HEK293 (cell line): ENCODE measurements around the gene NFKBIL1.

Experiments
- CTCF ChIA-PET: fragments of 350-600 bp; formaldehyde crosslinking; extraction: SDS; loops from one replicate; lab custom pipeline; 2021; ENCODE audit warnings: antibody characterized with exemption; lab: Yijun Ruan, JAX
- POLR2A ChIA-PET: fragments of 300-600 bp; formaldehyde crosslinking; extraction: SDS; loops from one replicate; lab custom pipeline; 2020; ENCODE audit warnings: antibody characterized with exemption, inconsistent platforms; lab: Yijun Ruan, JAX
- H3K27ac ChIP-seq: fragments of 200-500 bp; sonication (Bioruptor generic); 2 replicates; pipeline ENCODE4 v1.5.1; 2014; ENCODE audit warnings: low read depth, low read length, control low read depth, inconsistent platforms; ENCODE audit errors: extremely low read depth
- H3K36me3 ChIP-seq, 2 experiments: fragments of 200-500 bp in 1 of 2; sonication (Bioruptor generic) in 1 of 2; 1 replicate in 1 of 2; 2 replicates in 1 of 2; pipeline ENCODE4 v1.5.1; 2014 to 2017; ENCODE audit warnings: inconsistent platforms in 2 of 2, low read length in 2 of 2; ENCODE audit not compliant: control insufficient read depth in 2 of 2, insufficient read depth in 1 of 2
- H3K4me1 ChIP-seq: fragments of 200-500 bp; sonication (Bioruptor generic); 2 replicates; pipeline ENCODE4 v1.5.1; 2014; ENCODE audit warnings: mild to moderate bottlenecking, low read length, inconsistent platforms; ENCODE audit not compliant: control insufficient read depth, insufficient read depth
- H3K4me3 ChIP-seq: 2 replicates; pipeline ENCODE4 v1.5.1; 2011; ENCODE audit warnings: low read depth, mild to moderate bottlenecking, control low read depth, low read length, moderate library complexity
- H3K9me3 ChIP-seq: fragments of 200-500 bp; sonication (Bioruptor generic); 2 replicates; pipeline ENCODE4 v1.5.1; 2014; ENCODE audit warnings: low read depth, low read length, inconsistent platforms; ENCODE audit not compliant: control insufficient read depth, insufficient read depth
- GLIS1 ChIP-seq: fragments of 450-650 bp; formaldehyde crosslinking; IDR thresholded peaks from 2 replicates; pipeline ENCODE4 v1.5.1; 2016; ENCODE audit warnings: missing biosample characterization, missing genetic modification characterization
- GLIS2 ChIP-seq: fragments of 450-650 bp; formaldehyde crosslinking; IDR thresholded peaks from 2 replicates; pipeline ENCODE4 v1.5.1; 2016; ENCODE audit warnings: missing biosample characterization, missing genetic modification characterization
- INSM2 ChIP-seq: fragments of 450-650 bp; formaldehyde crosslinking; IDR thresholded peaks from 2 replicates; pipeline ENCODE4 v1.5.1; 2016; ENCODE audit warnings: missing biosample characterization, missing genetic modification characterization
- KLF10 ChIP-seq: fragments of 450-650 bp; IDR thresholded peaks from 2 replicates; pipeline ENCODE4 v1.5.1; 2018; ENCODE audit warnings: missing biosample characterization, mild to moderate bottlenecking, missing genetic modification characterization
- KLF7 ChIP-seq: fragments of 450-650 bp; formaldehyde crosslinking; IDR thresholded peaks from 2 replicates; pipeline ENCODE4 v1.5.1; 2016; ENCODE audit warnings: missing biosample characterization, missing genetic modification characterization, borderline replicate concordance
- KLF9 ChIP-seq: fragments of 450-650 bp; formaldehyde crosslinking; IDR thresholded peaks from 2 replicates; pipeline ENCODE4 v1.5.1; 2016; ENCODE audit warnings: missing biosample characterization, missing genetic modification characterization, low read depth
- MZF1 ChIP-seq: fragments of 450-650 bp; formaldehyde crosslinking; IDR thresholded peaks from 2 replicates; pipeline ENCODE4 v1.5.1; 2017; ENCODE audit warnings: missing biosample characterization, missing genetic modification characterization, borderline replicate concordance
- OSR2 ChIP-seq: fragments of 450-650 bp; formaldehyde crosslinking; IDR thresholded peaks from 2 replicates; pipeline ENCODE4 v1.5.1; 2016; ENCODE audit warnings: missing biosample characterization, missing genetic modification characterization
- OVOL3 ChIP-seq: fragments of 450-650 bp; formaldehyde crosslinking; IDR thresholded peaks from 2 replicates; pipeline ENCODE4 v1.5.1; 2016; ENCODE audit warnings: missing biosample characterization, missing genetic modification characterization
- REST ChIP-seq: fragments of 450-650 bp; formaldehyde crosslinking; IDR thresholded peaks from 2 replicates; pipeline ENCODE4 v1.5.1; 2016; ENCODE audit warnings: missing biosample characterization, missing genetic modification characterization
- SP7 ChIP-seq: fragments of 450-650 bp; formaldehyde crosslinking; IDR thresholded peaks from 2 replicates; pipeline ENCODE4 v1.5.1; 2016; ENCODE audit warnings: missing biosample characterization, missing genetic modification characterization
- YY2 ChIP-seq: fragments of 450-650 bp; formaldehyde crosslinking; IDR thresholded peaks from 2 replicates; pipeline ENCODE4 v1.5.1; 2016; ENCODE audit warnings: missing biosample characterization, missing genetic modification characterization
- ZBTB17 ChIP-seq: fragments of 450-650 bp; formaldehyde crosslinking; IDR thresholded peaks from 2 replicates; pipeline ENCODE4 v1.5.1; 2016; ENCODE audit warnings: missing biosample characterization, missing genetic modification characterization
- ZFHX2 ChIP-seq: fragments of 450-650 bp; formaldehyde crosslinking; conservative IDR thresholded peaks from 2 replicates; pipeline ENCODE4 v1.5.1; 2016; ENCODE audit warnings: missing biosample characterization, missing genetic modification characterization
- ZNF140 ChIP-seq: fragments of 450-650 bp; formaldehyde crosslinking; IDR thresholded peaks from 2 replicates; pipeline ENCODE4 v1.5.1; 2016; ENCODE audit warnings: missing biosample characterization, missing genetic modification characterization
- ZNF324 ChIP-seq: fragments of 450-650 bp; formaldehyde crosslinking; IDR thresholded peaks from 2 replicates; pipeline ENCODE4 v1.5.1; 2016; ENCODE audit warnings: missing biosample characterization, missing genetic modification characterization
- ZNF423 ChIP-seq: fragments of 450-650 bp; formaldehyde crosslinking; IDR thresholded peaks from 2 replicates; pipeline ENCODE4 v1.5.1; 2016; ENCODE audit warnings: missing biosample characterization, missing genetic modification characterization
- ZNF529 ChIP-seq: fragments of 450-650 bp; formaldehyde crosslinking; IDR thresholded peaks from 2 replicates; pipeline ENCODE4 v1.5.1; 2017; ENCODE audit warnings: missing genetic modification characterization, missing biosample characterization; ENCODE audit not compliant: insufficient replicate concordance
- ZNF548 ChIP-seq: fragments of 450-650 bp; formaldehyde crosslinking; IDR thresholded peaks from 2 replicates; pipeline ENCODE4 v1.5.1; 2016; ENCODE audit warnings: missing biosample characterization, missing genetic modification characterization
- ZNF558 ChIP-seq: fragments of 450-650 bp; formaldehyde crosslinking; IDR thresholded peaks from 2 replicates; pipeline ENCODE4 v1.5.1; 2016; ENCODE audit warnings: missing biosample characterization, missing genetic modification characterization
- ZNF585B ChIP-seq: fragments of 450-650 bp; formaldehyde crosslinking; IDR thresholded peaks from 2 replicates; pipeline ENCODE4 v1.5.1; 2016; ENCODE audit warnings: missing biosample characterization, missing genetic modification characterization
- ZNF600 ChIP-seq: fragments of 450-650 bp; formaldehyde crosslinking; IDR thresholded peaks from 2 replicates; pipeline ENCODE4 v1.5.1; 2016; ENCODE audit warnings: missing biosample characterization, missing genetic modification characterization
- ZNF623 ChIP-seq: fragments of 450-650 bp; formaldehyde crosslinking; IDR thresholded peaks from 2 replicates; pipeline ENCODE4 v1.5.1; 2016; ENCODE audit warnings: missing biosample characterization, missing genetic modification characterization
- ZNF670 ChIP-seq: fragments of 450-650 bp; formaldehyde crosslinking; IDR thresholded peaks from 2 replicates; pipeline ENCODE4 v1.5.1; 2016; ENCODE audit warnings: missing biosample characterization, missing genetic modification characterization, low read depth
- ZNF837 ChIP-seq: fragments of 450-650 bp; formaldehyde crosslinking; IDR thresholded peaks from 2 replicates; pipeline ENCODE4 v1.5.1; 2016; ENCODE audit warnings: missing biosample characterization, missing genetic modification characterization
- TF ChIP-seq, protein P1 (sequence below): fragments of 450-650 bp; formaldehyde crosslinking; IDR thresholded peaks from 2 replicates; pipeline ENCODE4 v1.5.1; 2017; ENCODE audit warnings: missing biosample characterization, missing genetic modification characterization

NFKBIL1 gene

DNA sequence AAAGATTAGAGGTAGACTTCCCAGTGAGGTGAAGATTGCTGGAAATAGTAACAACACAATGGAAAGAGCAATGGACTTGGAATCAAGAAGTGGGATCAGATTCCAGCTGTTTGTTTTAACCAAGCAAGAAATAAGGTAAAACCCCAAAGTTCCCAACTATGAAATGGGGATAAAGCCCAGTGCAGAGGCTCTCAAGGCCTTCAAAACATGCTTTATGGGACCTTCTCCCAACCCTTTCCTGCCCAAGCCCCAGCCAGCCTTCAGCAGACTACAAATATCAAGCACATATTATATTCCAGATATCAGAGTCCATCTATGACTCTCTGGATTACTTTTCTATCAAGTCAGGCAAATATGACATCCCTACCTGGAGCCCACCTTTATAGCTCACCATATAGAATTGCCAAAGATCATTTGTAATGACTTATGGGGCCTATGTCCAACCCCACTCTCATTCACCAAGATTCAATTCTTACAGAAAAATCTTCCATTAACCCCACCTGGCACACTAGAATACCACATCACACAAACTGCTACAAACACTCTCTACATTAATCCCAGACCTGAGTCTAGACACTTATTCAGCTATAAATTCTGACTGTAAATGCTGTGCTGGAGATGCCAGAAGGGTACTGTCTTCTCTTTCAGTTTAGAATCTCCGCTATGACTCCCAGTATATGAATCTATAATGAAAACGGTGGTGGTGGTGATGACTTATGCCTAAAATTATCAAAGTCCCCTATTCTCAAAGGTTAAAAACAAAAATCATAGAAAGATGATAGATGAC is 11.7 kb upstream of the NFKBIL1 start (continued):
- TF ChIP-seq ZNF324 (tag by site-specific recombination): no peak
- TF ChIP-seq ZNF585B: no peak
- TF ChIP-seq KLF7 (tag by site-specific recombination): no peak
- no peak for TF ChIP-seq INSM2 (tag by site-specific recombination)
- TF ChIP-seq OSR2 (tag by site-specific recombination): no peak
- TF ChIP-seq ZNF548 (tag by site-specific recombination): no peak

GRCh38 chr6:31538805-31539400 is 8.5 kb upstream of the NFKBIL1 start:
- H3K36me3 ChIP-seq: peaks cover 64 to 73% of the 10 kb centered on the region in 2 experiments
- no peaks in the 10 kb centered on the region for H3K9me3 ChIP-seq
- H3K4me1 ChIP-seq: peaks cover 14% of the 10 kb centered on the region
- TF ChIP-seq GLIS2 (tag by site-specific recombination) (no peak), KLF10 (no peak), ZNF623 (tag by site-specific recombination) (no peak), REST (tag by site-specific recombination) (0 out of 2 replicates have a peak, but pooled peaks have one; percentile 15), OVOL3 (tag by site-specific recombination) (no peak), GLIS1 (no peak), SP7 (tag by site-specific recombination) (no peak), KLF7 (tag by site-specific recombination) (no peak), ZNF600 (tag by site-specific recombination) (0 out of 2 replicates have a peak, but pooled peaks have one; percentile 22), ZNF558 (tag by site-specific recombination) (no peak)
- H3K27ac ChIP-seq: 0 out of 2 replicates have a peak overlapping the region, but pooled peaks have one; percentile 100
- peak overlapping the region; percentile 64 for H3K4me3 ChIP-seq
- POLR2A ChIA-PET: interaction anchor here (0.5 to 2.1 kb wide), 5 partner anchors 10 to 291 kb away, joined by 3 to 32 read pairs (median 4); partner anchors contain the start of genes MCCD1 and MICB
- CTCF ChIA-PET: interaction anchor here (0.6 to 13.9 kb wide), 3 partner anchors 45 to 58 kb away, joined by 3 to 431 read pairs (median 40); partner anchors contain the start of genes LST1 and NCR3

DNA sequence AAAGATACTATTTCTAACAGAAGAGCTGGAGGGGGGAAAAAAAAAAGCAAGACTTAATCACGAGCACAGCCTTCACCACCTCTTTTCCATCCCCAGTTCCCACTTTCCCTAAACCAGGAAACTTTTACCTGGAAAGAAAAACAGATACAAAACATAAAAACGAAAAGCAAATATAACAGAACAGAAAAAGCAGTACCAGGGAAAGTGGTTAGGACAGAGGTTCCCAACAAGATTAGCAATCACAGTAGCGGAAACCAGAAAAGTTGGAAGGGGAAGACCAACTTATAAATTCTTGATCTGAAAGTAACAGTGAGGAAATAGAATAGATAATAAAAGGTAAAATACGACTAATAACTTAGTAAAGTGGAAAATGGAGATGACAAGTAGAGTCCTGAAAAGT is 6.8 kb upstream of the NFKBIL1 start:
- no peaks in the 10 kb centered on the region for H3K9me3 ChIP-seq
- peak overlapping the region; percentile 64 for H3K4me3 ChIP-seq
- peak overlapping the region; percentile 100 for H3K27ac ChIP-seq
- ChIA-PET POLR2A (interaction anchor here (0.6 to 4.2 kb wide), 29 partner anchors 9 to 418 kb away, joined by 3 to 112 read pairs (median 6); partner anchors contain the start of genes BAG6, C6orf47, GPANK1 and HSPA1B), CTCF (interaction anchor here (4.3 to 13.9 kb wide), 2 partner anchors 47 to 57 kb away, joined by 40 to 431 read pairs; partner anchors contain the start of gene NCR3)
- H3K4me1 ChIP-seq: peaks cover 14% of the 10 kb centered on the region
- peaks cover 51 to 55% of the 10 kb centered on the region in 2 experiments for H3K36me3 ChIP-seq
- no peak for TF ChIP-seq MZF1 (tag by site-specific recombination)
- TF ChIP-seq, protein P1, sequence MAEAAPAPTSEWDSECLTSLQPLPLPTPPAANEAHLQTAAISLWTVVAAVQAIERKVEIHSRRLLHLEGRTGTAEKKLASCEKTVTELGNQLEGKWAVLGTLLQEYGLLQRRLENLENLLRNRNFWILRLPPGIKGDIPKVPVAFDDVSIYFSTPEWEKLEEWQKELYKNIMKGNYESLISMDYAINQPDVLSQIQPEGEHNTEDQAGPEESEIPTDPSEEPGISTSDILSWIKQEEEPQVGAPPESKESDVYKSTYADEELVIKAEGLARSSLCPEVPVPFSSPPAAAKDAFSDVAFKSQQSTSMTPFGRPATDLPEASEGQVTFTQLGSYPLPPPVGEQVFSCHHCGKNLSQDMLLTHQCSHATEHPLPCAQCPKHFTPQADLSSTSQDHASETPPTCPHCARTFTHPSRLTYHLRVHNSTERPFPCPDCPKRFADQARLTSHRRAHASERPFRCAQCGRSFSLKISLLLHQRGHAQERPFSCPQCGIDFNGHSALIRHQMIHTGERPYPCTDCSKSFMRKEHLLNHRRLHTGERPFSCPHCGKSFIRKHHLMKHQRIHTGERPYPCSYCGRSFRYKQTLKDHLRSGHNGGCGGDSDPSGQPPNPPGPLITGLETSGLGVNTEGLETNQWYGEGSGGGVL (tag by site-specific recombination): no peak
- no peak for TF ChIP-seq ZFHX2 (tag by site-specific recombination)
- TF ChIP-seq KLF9: no peak
- TF ChIP-seq ZNF529 (tag by site-specific recombination): no peak
- no peak for TF ChIP-seq YY2 (tag by site-specific recombination)
- TF ChIP-seq ZNF140 (tag by site-specific recombination): no peak
- no peak for TF ChIP-seq ZBTB17 (tag by site-specific recombination)
- no peak for TF ChIP-seq ZNF670
- TF ChIP-seq ZNF837 (tag by site-specific recombination): no peak
- 0 out of 2 replicates have a peak, but pooled peaks have one; percentile 10 for TF ChIP-seq ZNF423 (tag by site-specific recombination)
